MM.1S (cell line): ENCODE results near the gene TADA2B.

Experiments used
- DNase-seq: peaks from one replicate; pipeline ENCODE4 v3.0.0-alpha.2; 2015
- H2AFZ ChIP-seq: fragments of 300-600 bp; sonication (generic); 2 replicates; pipeline ENCODE4 v1.6.0; 2016; ENCODE audit warnings: antibody characterized with exemption, low read length
- H3F3A ChIP-seq: fragments of 300-600 bp; sonication (generic); 2 replicates; pipeline ENCODE4 v1.6.1; 2016; ENCODE audit warnings: mild to moderate bottlenecking, antibody characterized with exemption, low read length, moderate library complexity, mixed read lengths; ENCODE audit not compliant: insufficient read depth
- H3K27ac ChIP-seq: fragments of 300-600 bp; sonication (generic); 2 replicates; pipeline ENCODE4 v1.5.1; 2016; ENCODE audit warnings: mild to moderate bottlenecking, low read length
- H3K27me3 ChIP-seq: fragments of 300-600 bp; sonication (generic); replicated peaks from 2 replicates; pipeline ENCODE4 v1.6.0; 2016; ENCODE audit warnings: low read length; ENCODE audit not compliant: insufficient read depth
- H3K36me3 ChIP-seq: fragments of 300-600 bp; sonication (generic); replicated peaks from 2 replicates; pipeline ENCODE4 v1.6.1; 2016; ENCODE audit warnings: mild to moderate bottlenecking, low read length, mixed read lengths; ENCODE audit not compliant: insufficient read depth
- H3K4me1 ChIP-seq: fragments of 300-600 bp; sonication (generic); 2 replicates; pipeline ENCODE4 v1.6.1; 2016; ENCODE audit warnings: low read length, mixed read lengths
- H3K4me2 ChIP-seq: fragments of 300-600 bp; sonication (generic); 2 replicates; pipeline ENCODE4 v1.6.0; 2016; ENCODE audit warnings: low read depth, low read length
- H3K4me3 ChIP-seq: fragments of 300-600 bp; sonication (generic); 2 replicates; pipeline ENCODE4 v1.5.1; 2016; ENCODE audit warnings: low read length, mixed read lengths
- H3K79me2 ChIP-seq: fragments of 300-600 bp; sonication (generic); 2 replicates; pipeline ENCODE4 v1.6.1; 2016; ENCODE audit warnings: mixed run types, low read length, mixed read lengths
- H3K9ac ChIP-seq: fragments of 300-600 bp; sonication (generic); 2 replicates; pipeline ENCODE4 v1.6.1; 2016; ENCODE audit warnings: low read length, mixed read lengths
- H3K9me2 ChIP-seq: fragments of 300-600 bp; sonication (generic); replicated peaks from 2 replicates; pipeline ENCODE4 v1.6.1; 2016; ENCODE audit warnings: mild to moderate bottlenecking, low read length, mixed read lengths; ENCODE audit not compliant: insufficient read depth
- H3K9me3 ChIP-seq: fragments of 300-600 bp; sonication (generic); replicated peaks from 2 replicates; pipeline ENCODE4 v1.6.1; 2016; ENCODE audit warnings: mild to moderate bottlenecking, low read length, mixed read lengths; ENCODE audit not compliant: insufficient read depth
- H4K20me1 ChIP-seq: fragments of 300-600 bp; sonication (generic); 2 replicates; pipeline ENCODE4 v1.6.1; 2016; ENCODE audit warnings: mild to moderate bottlenecking, low read length, moderate library complexity, mixed read lengths; ENCODE audit not compliant: insufficient read depth
- EZH2 ChIP-seq: fragments of 300-600 bp; sonication (generic); optimal IDR thresholded peaks from 2 replicates; pipeline ENCODE3; 2017; ENCODE audit warnings: low read depth, mild to moderate bottlenecking, antibody characterized with exemption, low read length, mixed read lengths
- EZH2phosphoT487 ChIP-seq: fragments of 300-600 bp; sonication (generic); IDR thresholded peaks from 2 replicates; pipeline ENCODE4 v1.6.1; 2018; ENCODE audit warnings: antibody characterized with exemption, low read length
- TF ChIP-seq, protein P1 (sequence below): fragments of 300-600 bp; sonication (generic); IDR thresholded peaks from 2 replicates; pipeline ENCODE4 v1.5.1; 2016; ENCODE audit warnings: antibody characterized with exemption, low read length, mixed read lengths

TADA2B gene

DNA sequence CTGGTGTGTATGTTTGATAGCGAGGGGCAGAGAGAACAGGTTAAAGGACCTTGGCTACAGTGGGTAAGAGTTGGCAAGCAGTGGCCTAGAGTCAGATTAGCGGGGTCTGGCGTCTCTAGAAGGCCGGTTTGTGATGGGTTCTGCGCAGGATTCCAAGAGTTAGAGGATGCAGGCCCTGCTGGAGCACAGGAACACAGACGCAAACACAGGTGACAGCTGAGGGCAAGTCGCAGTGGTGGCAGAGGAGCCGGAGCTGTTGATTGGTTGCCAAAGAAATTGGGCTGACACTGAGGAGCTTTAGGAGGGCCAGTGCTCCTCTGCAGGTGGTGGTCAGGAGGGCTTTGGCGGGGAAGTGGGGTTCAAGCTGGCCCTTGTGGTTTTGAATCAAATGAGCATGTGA, 3.8 kb downstream of the TADA2B start:
- Histone ChIP-seq H3F3A (no peaks in the 10 kb centered on the region), H3K9me3 (no peaks in the 10 kb centered on the region), H3K4me3 (no peak overlapping the region), H4K20me1 (no peaks in the 10 kb centered on the region), H2AFZ (no peak overlapping the region), H3K9me2 (no peaks in the 10 kb centered on the region), H3K36me3 (no peaks in the 10 kb centered on the region), H3K4me1 (peaks cover 10% of the 10 kb centered on the region; the same call in 1 of the 2 replicates), H3K79me2 (peaks cover 79% of the 10 kb centered on the region), H3K9ac (no peak overlapping the region), H3K4me2 (no peak overlapping the region), H3K27ac (no peak overlapping the region), H3K27me3 (no peaks in the 10 kb centered on the region)
- DNase-seq, result no peak
- TF ChIP-seq, protein P1, sequence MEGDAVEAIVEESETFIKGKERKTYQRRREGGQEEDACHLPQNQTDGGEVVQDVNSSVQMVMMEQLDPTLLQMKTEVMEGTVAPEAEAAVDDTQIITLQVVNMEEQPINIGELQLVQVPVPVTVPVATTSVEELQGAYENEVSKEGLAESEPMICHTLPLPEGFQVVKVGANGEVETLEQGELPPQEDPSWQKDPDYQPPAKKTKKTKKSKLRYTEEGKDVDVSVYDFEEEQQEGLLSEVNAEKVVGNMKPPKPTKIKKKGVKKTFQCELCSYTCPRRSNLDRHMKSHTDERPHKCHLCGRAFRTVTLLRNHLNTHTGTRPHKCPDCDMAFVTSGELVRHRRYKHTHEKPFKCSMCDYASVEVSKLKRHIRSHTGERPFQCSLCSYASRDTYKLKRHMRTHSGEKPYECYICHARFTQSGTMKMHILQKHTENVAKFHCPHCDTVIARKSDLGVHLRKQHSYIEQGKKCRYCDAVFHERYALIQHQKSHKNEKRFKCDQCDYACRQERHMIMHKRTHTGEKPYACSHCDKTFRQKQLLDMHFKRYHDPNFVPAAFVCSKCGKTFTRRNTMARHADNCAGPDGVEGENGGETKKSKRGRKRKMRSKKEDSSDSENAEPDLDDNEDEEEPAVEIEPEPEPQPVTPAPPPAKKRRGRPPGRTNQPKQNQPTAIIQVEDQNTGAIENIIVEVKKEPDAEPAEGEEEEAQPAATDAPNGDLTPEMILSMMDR, result no peak
- no peak for TF ChIP-seq EZH2
- TF ChIP-seq EZH2phosphoT487, result no peak

DNA sequence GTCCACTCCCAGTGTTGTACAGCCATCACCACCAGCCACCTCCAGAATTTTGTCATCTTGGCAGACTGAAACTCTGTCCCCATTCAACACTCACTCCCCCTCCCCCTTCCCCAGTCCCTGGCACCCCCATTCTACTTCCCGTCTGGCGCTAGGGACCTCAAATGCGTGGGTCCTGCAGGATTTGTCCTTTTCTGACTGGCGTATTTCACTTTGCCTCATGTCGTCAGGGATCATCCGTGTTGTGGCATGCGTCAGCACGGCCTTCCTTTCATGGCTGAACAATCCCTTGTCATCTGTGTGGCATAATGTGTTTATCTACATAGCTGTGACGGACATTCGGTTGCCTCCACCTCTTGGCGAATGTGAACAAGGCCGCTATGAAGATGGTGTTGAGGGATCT, 5.5 kb downstream of the TADA2B start:
- H4K20me1 ChIP-seq, result no peaks in the 10 kb centered on the region
- H3K79me2 ChIP-seq, result peaks cover 81% of the 10 kb centered on the region
- H2AFZ ChIP-seq, result no peak overlapping the region
- H3K27ac ChIP-seq, result no peak overlapping the region
- no peak overlapping the region for H3K9ac ChIP-seq
- no peak overlapping the region for H3K4me2 ChIP-seq
- no peak overlapping the region for H3K4me3 ChIP-seq
- H3K9me3 ChIP-seq, result no peaks in the 10 kb centered on the region
- TF ChIP-seq, protein P1, result no peak
- TF ChIP-seq EZH2 (no peak), EZH2phosphoT487 (no peak)
- H3K27me3 ChIP-seq, result no peaks in the 10 kb centered on the region
- no peaks in the 10 kb centered on the region for H3F3A ChIP-seq
- H3K36me3 ChIP-seq, result no peaks in the 10 kb centered on the region
- H3K4me1 ChIP-seq, result peaks cover 6% of the 10 kb centered on the region; the same call in 1 of the 2 replicates
- no peaks in the 10 kb centered on the region for H3K9me2 ChIP-seq
- DNase-seq, result no peak

DNA sequence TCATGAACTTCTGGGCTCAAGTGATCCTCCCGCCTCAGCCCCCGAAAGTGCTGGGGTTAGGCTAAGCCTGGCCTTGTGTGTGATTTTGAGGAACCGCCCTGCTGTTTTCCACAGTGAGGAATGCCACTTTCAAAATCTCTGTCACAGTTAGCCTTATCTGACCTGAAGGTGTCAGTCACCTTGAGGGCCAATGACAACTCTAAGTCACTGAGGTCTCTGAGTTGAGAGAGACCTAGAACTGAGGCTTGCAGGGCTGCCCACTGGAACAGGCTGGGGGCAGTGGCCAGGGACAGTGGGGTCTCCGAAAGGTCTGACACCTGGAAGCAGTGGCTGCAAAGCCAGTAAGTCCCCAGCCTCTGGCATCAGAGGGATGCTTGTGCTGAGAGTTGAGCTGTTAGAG, 6.1 kb downstream of the TADA2B start:
- Histone ChIP-seq H3K4me2 (no peak overlapping the region), H3K36me3 (no peaks in the 10 kb centered on the region; the same call in 1 of the 2 replicates), H3K4me1 (peaks cover 4% of the 10 kb centered on the region; the same call in 1 of the 2 replicates), H4K20me1 (no peaks in the 10 kb centered on the region), H3F3A (no peaks in the 10 kb centered on the region), H3K9ac (no peak overlapping the region), H3K27ac (no peak overlapping the region), H3K4me3 (no peak overlapping the region), H3K27me3 (no peaks in the 10 kb centered on the region), H3K9me3 (no peaks in the 10 kb centered on the region), H3K79me2 (peaks cover 80% of the 10 kb centered on the region), H2AFZ (no peak overlapping the region), H3K9me2 (no peaks in the 10 kb centered on the region)
- DNase-seq, result no peak
- TF ChIP-seq EZH2phosphoT487 (no peak), EZH2 (no peak)
- TF ChIP-seq, protein P1, result no peak

DNA sequence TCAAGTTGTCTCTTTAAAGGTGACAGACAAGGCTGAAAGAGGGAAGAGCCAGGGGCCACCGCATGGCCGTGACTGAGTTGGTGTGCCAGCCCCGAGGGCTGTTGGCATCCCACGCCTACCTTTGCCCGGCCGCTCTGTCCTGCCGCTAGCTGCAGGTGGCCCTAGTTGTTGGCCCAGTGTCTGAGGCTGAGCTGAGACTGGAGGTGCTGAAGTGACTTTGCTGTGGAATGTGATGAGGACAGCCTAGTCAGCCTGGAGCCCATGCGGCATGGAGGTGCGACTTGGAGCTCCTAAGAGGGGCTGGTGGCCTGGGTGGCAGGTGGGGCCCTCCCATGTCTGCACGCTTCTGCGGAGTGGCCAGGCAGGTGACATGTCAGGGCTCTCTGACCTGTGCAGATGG, 6.6 kb downstream of the TADA2B start:
- no peak for DNase-seq

More for the DNA sequence above, 6.6 kb downstream of the TADA2B start:
- TF ChIP-seq EZH2phosphoT487, result no peak
- TF ChIP-seq EZH2, result no peak
- Histone ChIP-seq H3K4me2 (no peak overlapping the region), H3F3A (no peaks in the 10 kb centered on the region), H3K4me3 (no peak overlapping the region), H3K9ac (no peak overlapping the region), H3K27ac (no peak overlapping the region), H3K4me1 (no peaks in the 10 kb centered on the region), H2AFZ (no peak overlapping the region), H3K79me2 (peaks cover 76% of the 10 kb centered on the region), H3K27me3 (no peaks in the 10 kb centered on the region), H3K9me3 (no peaks in the 10 kb centered on the region), H3K9me2 (no peaks in the 10 kb centered on the region), H4K20me1 (no peaks in the 10 kb centered on the region), H3K36me3 (no peaks in the 10 kb centered on the region; the same call in 1 of the 2 replicates)
